Measurements from ENCODE around the gene CRYL1. TPM values are rescaled to one million over a fixed set of nuclear protein-coding genes. Genes with fewer than 3 reads are reported as not detected.

CRYL1 gene
- total RNA-seq, 1 experiment from 2014 or later = 3.7 TPM

- no CpG with 5 or more reads among the region's 4 CpGs for WGBS (ENCODE audit: extremely low coverage, insufficient read length, low lambda C conversion rate)
- H3K18ac ChIP-seq (ENCODE audit: insufficient read length, low read depth, low read length) = no peak overlapping the region
- no peak overlapping the region for H2AK5ac ChIP-seq (ENCODE audit: insufficient read length, low read length)
- no peak overlapping the region for H4K91ac ChIP-seq (ENCODE audit: insufficient read length, low read depth, low read length)
- no peak overlapping the region for H3K4ac ChIP-seq (ENCODE audit: low read depth, low read length)
- H3K23ac ChIP-seq (ENCODE audit: insufficient read length, low read depth, low read length) = no peak overlapping the region
- no peak overlapping the region for H3T11ph ChIP-seq (ENCODE audit: low read length)
- H3K27me3 ChIP-seq (ENCODE audit: insufficient read depth, low read length) = no peaks in the 10 kb centered on the region
- no peak overlapping the region for H2BK12ac ChIP-seq (ENCODE audit: insufficient read length, low read depth, low read length)
- no peaks in the 10 kb centered on the region; the same call in 1 of the 2 replicates for H3K4me1 ChIP-seq (ENCODE audit: insufficient read depth, low read length)
- peaks cover 0 to 3% (median 2%) of the 10 kb centered on the region in 3 experiments; a peak in 4 of 7 replicates for H3K36me3 Mint-ChIP-seq (ENCODE audit: insufficient read depth in 1 of 3, low read depth in 3 of 3)
- H3K27ac ChIP-seq (ENCODE audit: insufficient read length, low read depth, low read length) = no peak overlapping the region
- H2BK15ac ChIP-seq (ENCODE audit: low read depth, low read length) = no peak overlapping the region
- H2BK5ac ChIP-seq (ENCODE audit: insufficient read length, low read length) = no peak overlapping the region
- H4K20me1 ChIP-seq (ENCODE audit: control insufficient read depth, insufficient read depth, insufficient read length) = no peaks in the 10 kb centered on the region
- H3K4me3 Mint-ChIP-seq = no peak overlapping the region
- no peak overlapping the region for H2BK120ac ChIP-seq (ENCODE audit: low read depth, low read length, poor library complexity, severe bottlenecking)
- no peak overlapping the region for H2AFZ ChIP-seq (ENCODE audit: low read length)
- no peaks in the 10 kb centered on the region for H3K79me1 ChIP-seq (ENCODE audit: insufficient read depth, low read depth, low read length, poor library complexity, severe bottlenecking)
- H3K4me1 Mint-ChIP-seq = peaks cover 17 to 20% of the 10 kb centered on the region in 2 experiments
- no peak overlapping the region for H2BK20ac ChIP-seq (ENCODE audit: low read depth, low read length, poor library complexity, severe bottlenecking)
- no peak overlapping the region for H3K56ac ChIP-seq (ENCODE audit: insufficient read length, low read depth, low read length)
- H3K23me2 ChIP-seq (ENCODE audit: insufficient read length, low read depth, low read length, poor library complexity, severe bottlenecking) = no peaks in the 10 kb centered on the region
- DNase-seq = no peak
- no peak overlapping the region for H4K8ac ChIP-seq (replicated peaks; ENCODE audit: insufficient read length, low read depth, low read length)
- peaks cover 3 to 5% of the 10 kb centered on the region in 2 experiments; a peak in 3 of 5 replicates for H3K9me3 Mint-ChIP-seq
- no peak overlapping the region for H3K4me2 ChIP-seq (ENCODE audit: insufficient read depth, insufficient read length, low read length)
- no peaks in the 10 kb centered on the region for H3K9me3 ChIP-seq (ENCODE audit: control insufficient read depth, low read depth, low read length)
- TF ChIP-seq CTCF (conservative IDR thresholded peaks at IDR 0.05) = no peak
- no peak overlapping the region for H3K9ac ChIP-seq (ENCODE audit: extremely low read depth, insufficient read length, low read length)
- no peak overlapping the region for H4K5ac ChIP-seq (ENCODE audit: insufficient read length, low read depth, low read length)
- no peak overlapping the region; a peak in 1 of 7 replicates for H3K27ac Mint-ChIP-seq
- no peak overlapping the region for H3K14ac ChIP-seq (ENCODE audit: insufficient read depth, low read length)
- H3K27me3 Mint-ChIP-seq (ENCODE audit: low read depth) = peaks cover 3% of the 10 kb centered on the region
- no peaks in the 10 kb centered on the region for H3K79me2 ChIP-seq (ENCODE audit: insufficient read depth, low read length)
These were observed 95.4 kb downstream of the CRYL1 start for GRCh38 chr13:20430296-20430695.
